EL (cell line): Measurements from ENCODE around the gene SLC38A8.

Experiments
- DNase-seq: peaks from one replicate; pipeline ENCODE4 v3.0.0-alpha.2; 2016

Gene SLC38A8

GRCh38 chr16:84027625-84028024, 15.0 kb downstream of the SLC38A8 start:
- no peak for DNase-seq

- no peak for DNase-seq
Measured at GRCh38 chr16:84026606-84027005, 16.0 kb downstream of the SLC38A8 start.

- no peak for DNase-seq
Measured at GRCh38 chr16:84024854-84025253, 17.7 kb downstream of the SLC38A8 start.

- DNase-seq = no peak
Measured at GRCh38 chr16:84022644-84023043, 20.0 kb downstream of the SLC38A8 start.

GRCh38 chr16:84021488-84021887, 21.1 kb downstream of the SLC38A8 start:
- no peak for DNase-seq

GRCh38 chr16:84020353-84020752, 22.2 kb downstream of the SLC38A8 start:
- no peak for DNase-seq

- DNase-seq = no peak
Measured at GRCh38 chr16:84018710-84019109, 23.9 kb downstream of the SLC38A8 start.

- DNase-seq = no peak
Measured at GRCh38 chr16:84016477-84016876, 26.1 kb downstream of the SLC38A8 start.

GRCh38 chr16:84015399-84015798, 27.2 kb downstream of the SLC38A8 start:
- no peak for DNase-seq

GRCh38 chr16:84014570-84015327, 27.8 kb downstream of the SLC38A8 start:
- no peak for DNase-seq

- DNase-seq = peak; percentile 73
Measured at GRCh38 chr16:84013787-84014569, 28.6 kb downstream of the SLC38A8 start.

GRCh38 chr16:84009282-84009681, 33.3 kb downstream of the SLC38A8 start:
- no peak for DNase-seq

- DNase-seq = no peak
Measured at GRCh38 chr16:84007965-84008364, 34.6 kb downstream of the SLC38A8 start.

- no peak for DNase-seq
Measured at GRCh38 chr16:84007520-84007919, 35.1 kb downstream of the SLC38A8 start.

- DNase-seq = no peak
Measured at GRCh38 chr16:84005391-84005790, 37.2 kb downstream of the SLC38A8 start.

GRCh38 chr16:84004442-84004841, 38.2 kb downstream of the SLC38A8 start:
- DNase-seq = no peak

GRCh38 chr16:84003038-84003437, 39.6 kb downstream of the SLC38A8 start:
- no peak for DNase-seq

- no peak for DNase-seq
Measured at GRCh38 chr16:84001726-84002125, 40.9 kb downstream of the SLC38A8 start.

GRCh38 chr16:84000989-84001642, 41.5 kb downstream of the SLC38A8 start:
- no peak for DNase-seq

GRCh38 chr16:83998091-83998490, 44.5 kb downstream of the SLC38A8 start:
- DNase-seq = no peak

GRCh38 chr16:83996481-83997252, 45.9 kb downstream of the SLC38A8 start:
- DNase-seq = no peak

GRCh38 chr16:83995754-83996153, 46.8 kb downstream of the SLC38A8 start:
- no peak for DNase-seq

GRCh38 chr16:83994703-83995102, 47.9 kb downstream of the SLC38A8 start:
- no peak for DNase-seq
